Neural cell (in vitro differentiated cells): ENCODE measurements around the gene PRKCA.

Experiments
- EP300 ChIP-seq: fragments of 450-650 bp; conservative IDR thresholded peaks from 2 replicates; pipeline ENCODE4 v1.6.1; 2014; ENCODE audit warnings: antibody characterized with exemption, mild to moderate bottlenecking, moderate library complexity; ENCODE audit not compliant: poor library complexity, severe bottlenecking
- EZH2 ChIP-seq: fragments of 200-600, 300-800 bp; shearing (Covaris generic), sonication (generic); IDR thresholded peaks from 2 replicates; pipeline ENCODE4 v1.6.1; 2014; ENCODE audit warnings: antibody characterized with exemption, low read length, borderline replicate concordance, mild to moderate bottlenecking; ENCODE audit not compliant: insufficient read depth, poor library complexity, severe bottlenecking
- MXI1 ChIP-seq: fragments of 450-650 bp; conservative IDR thresholded peaks from 2 replicates; pipeline ENCODE4 v1.6.1; 2014; ENCODE audit warnings: antibody characterized with exemption, mild to moderate bottlenecking; ENCODE audit not compliant: poor library complexity, severe bottlenecking
- POLR2AphosphoS5 ChIP-seq: IDR thresholded peaks from 2 replicates; pipeline ENCODE4 v1.6.1; 2012
- RAD21 ChIP-seq: fragments of 450-650 bp; conservative IDR thresholded peaks from 2 replicates; pipeline ENCODE4 v1.6.1; 2014; ENCODE audit warnings: antibody characterized with exemption, mild to moderate bottlenecking, moderate library complexity
- REST ChIP-seq: IDR thresholded peaks from 2 replicates; pipeline ENCODE4 v1.6.1; 2012; ENCODE audit warnings: borderline replicate concordance
- SMC3 ChIP-seq: fragments of 450-650 bp; conservative IDR thresholded peaks from 2 replicates; pipeline ENCODE4 v1.6.1; 2014; ENCODE audit warnings: antibody characterized with exemption, mild to moderate bottlenecking, moderate library complexity; ENCODE audit not compliant: poor library complexity
- TF ChIP-seq, protein P1 (sequence below): fragments of 450-650 bp; IDR thresholded peaks from 2 replicates; pipeline ENCODE4 v1.5.1; 2014; ENCODE audit warnings: antibody characterized with exemption, mild to moderate bottlenecking, moderate library complexity; ENCODE audit not compliant: poor library complexity, severe bottlenecking

GRCh38 chr17:66313325-66313724, 10.9 kb downstream of the PRKCA start:
- TF ChIP-seq, protein P1, sequence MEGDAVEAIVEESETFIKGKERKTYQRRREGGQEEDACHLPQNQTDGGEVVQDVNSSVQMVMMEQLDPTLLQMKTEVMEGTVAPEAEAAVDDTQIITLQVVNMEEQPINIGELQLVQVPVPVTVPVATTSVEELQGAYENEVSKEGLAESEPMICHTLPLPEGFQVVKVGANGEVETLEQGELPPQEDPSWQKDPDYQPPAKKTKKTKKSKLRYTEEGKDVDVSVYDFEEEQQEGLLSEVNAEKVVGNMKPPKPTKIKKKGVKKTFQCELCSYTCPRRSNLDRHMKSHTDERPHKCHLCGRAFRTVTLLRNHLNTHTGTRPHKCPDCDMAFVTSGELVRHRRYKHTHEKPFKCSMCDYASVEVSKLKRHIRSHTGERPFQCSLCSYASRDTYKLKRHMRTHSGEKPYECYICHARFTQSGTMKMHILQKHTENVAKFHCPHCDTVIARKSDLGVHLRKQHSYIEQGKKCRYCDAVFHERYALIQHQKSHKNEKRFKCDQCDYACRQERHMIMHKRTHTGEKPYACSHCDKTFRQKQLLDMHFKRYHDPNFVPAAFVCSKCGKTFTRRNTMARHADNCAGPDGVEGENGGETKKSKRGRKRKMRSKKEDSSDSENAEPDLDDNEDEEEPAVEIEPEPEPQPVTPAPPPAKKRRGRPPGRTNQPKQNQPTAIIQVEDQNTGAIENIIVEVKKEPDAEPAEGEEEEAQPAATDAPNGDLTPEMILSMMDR: no peak
- no peak for TF ChIP-seq POLR2AphosphoS5
- no peak for TF ChIP-seq EZH2
- no peak for TF ChIP-seq REST
- TF ChIP-seq EP300: no peak
- TF ChIP-seq SMC3: no peak
- TF ChIP-seq MXI1: no peak
- TF ChIP-seq RAD21: no peak
